GM21737 (cell line): ENCODE results near the gene ZNF669.

Experiments used
- ATAC-seq: cut with Tn5 transposase; IDR thresholded peaks from one replicate; pipeline ENCODE4 v1.9.1; 2021; ENCODE audit warnings: mild to moderate bottlenecking, moderate library complexity; ENCODE audit not compliant: unreplicated experiment

The ZNF669 gene

DNA sequence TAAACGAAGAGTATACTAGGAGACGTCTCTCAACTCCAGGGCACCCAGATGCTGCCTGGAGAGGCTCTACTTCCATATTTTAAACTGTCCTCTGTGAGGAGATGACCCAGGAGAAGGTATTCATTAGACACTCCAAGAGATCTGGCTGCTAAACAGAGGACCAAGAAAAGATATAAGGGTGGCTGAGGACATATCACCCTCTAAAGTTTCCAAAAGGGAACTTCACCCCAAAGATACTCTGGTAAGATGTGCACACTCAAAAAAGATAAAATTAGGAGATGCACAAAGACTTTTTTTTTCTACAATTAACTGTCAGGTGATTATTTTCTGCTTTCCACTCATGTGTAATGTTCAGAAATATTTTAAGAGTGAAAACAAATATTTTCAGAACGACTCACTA, 26.9 kb downstream of the ZNF669 start:
- no peak for ATAC-seq

DNA sequence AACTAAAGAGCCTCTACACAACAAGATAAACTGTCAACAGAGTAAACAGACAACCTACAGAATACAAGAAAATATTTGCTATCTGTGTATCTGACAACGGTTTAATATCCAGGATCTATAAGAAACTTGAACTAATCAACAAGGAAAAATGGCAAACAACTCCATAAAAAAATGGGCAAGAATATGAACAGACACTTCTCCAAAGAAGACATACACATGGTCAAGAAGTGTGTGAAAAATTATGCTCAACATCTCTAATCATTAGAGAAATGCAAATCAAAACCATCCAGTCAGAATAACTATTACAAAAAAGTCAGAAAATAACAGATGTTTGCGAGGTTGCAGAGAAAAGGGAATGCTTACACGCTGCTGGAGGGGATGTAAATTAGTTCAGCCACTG, 33.5 kb downstream of the ZNF669 start:
- no peak for ATAC-seq

DNA sequence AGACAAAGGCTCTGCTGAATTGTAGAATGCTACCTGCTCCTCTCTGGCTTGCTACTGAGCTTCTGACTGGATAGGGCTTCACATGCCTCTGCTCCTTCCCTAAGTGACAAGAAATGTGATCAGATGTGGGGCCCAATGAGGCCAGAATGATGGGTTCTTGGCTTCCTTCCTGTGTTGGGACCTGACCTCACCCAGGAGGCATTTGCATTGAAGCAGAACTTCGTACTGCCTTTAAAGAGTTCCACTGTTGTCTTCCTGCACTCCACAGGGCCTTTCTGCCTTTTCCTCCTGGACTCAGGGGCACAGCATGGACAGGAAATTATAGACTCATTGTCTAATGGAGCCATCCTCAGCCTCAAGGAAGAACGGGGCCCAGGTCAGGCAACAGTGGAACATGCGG, 39.9 kb downstream of the ZNF669 start:
- no peak for ATAC-seq

GRCh38 chr1:247060771-247061170, 43.4 kb downstream of the ZNF669 start:
- ATAC-seq = no peak

DNA sequence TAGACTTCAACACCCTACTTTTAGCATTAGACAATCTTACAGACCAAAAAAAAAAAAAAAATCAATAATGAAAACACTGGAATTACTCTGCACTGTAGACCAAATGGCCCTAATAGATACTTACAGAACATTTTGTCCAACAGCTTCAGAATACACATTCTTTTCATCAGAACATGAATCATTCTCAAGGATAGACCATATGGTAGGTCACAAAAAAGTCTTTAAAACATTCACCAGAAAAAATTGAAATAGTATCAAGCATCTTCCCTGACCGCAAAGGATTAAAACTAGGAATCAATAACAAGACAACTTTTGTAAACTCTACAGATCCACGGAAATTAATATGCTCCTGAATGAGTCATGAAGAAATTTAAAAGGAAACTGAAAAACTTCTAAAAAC, 48.1 kb downstream of the ZNF669 start:
- ATAC-seq = no peak

DNA sequence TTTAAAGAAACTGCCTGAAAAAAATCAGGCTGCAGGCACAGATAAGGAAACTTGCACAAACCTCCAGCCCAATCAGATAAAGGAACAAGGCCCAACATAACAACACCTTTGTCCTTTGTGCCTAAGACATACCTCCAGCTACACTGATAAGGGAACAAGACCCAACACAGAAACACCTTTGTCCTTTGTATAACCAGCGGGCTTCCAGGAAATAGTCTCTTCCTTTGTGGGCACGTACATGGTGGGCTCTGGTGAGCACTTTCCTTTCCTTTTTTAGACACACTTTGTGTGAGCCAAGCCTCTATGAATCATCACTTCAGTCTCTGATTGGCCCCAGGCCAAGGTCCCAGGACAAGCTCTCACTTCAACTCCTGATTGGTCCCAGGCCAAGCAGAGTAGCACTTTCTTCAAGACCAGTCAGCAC, 49.2 kb downstream of the ZNF669 start:
- ATAC-seq = no peak
